Mesodermal cell (in vitro differentiated cells): Measurements from ENCODE around the gene MYBPC2.
"Not testable (repeated sequence)": the region's sequence is repeated elsewhere in the genome, so short reads cannot be mapped to it uniquely, and the experiment has no call there.

ENCODE experiments used
- H3K27ac ChIP-seq: 2 replicates; pipeline ENCODE4 v1.7.0; 2013; ENCODE audit warnings: mild to moderate bottlenecking, low read depth, low read length, moderate library complexity; ENCODE audit not compliant: severe bottlenecking
- H3K36me3 ChIP-seq: 2 replicates; pipeline ENCODE4 v1.7.1; 2013; ENCODE audit warnings: mild to moderate bottlenecking, low read length, moderate library complexity; ENCODE audit not compliant: control insufficient read depth, insufficient read depth
- H3K4me1 ChIP-seq: one replicate; pipeline ENCODE4 v1.7.1; 2013; ENCODE audit warnings: mild to moderate bottlenecking, low read length; ENCODE audit not compliant: insufficient read depth, control insufficient read depth, poor library complexity, severe bottlenecking
- H3K4me3 ChIP-seq: 2 replicates; pipeline ENCODE4 v1.7.0; 2013; ENCODE audit warnings: low read length, control low read depth, mild to moderate bottlenecking; ENCODE audit not compliant: insufficient read depth, poor library complexity, severe bottlenecking; ENCODE audit errors: extremely low read depth
- H3K9me3 ChIP-seq: 2 replicates; pipeline ENCODE4 v1.7.1; 2013; ENCODE audit warnings: mild to moderate bottlenecking, low read length, moderate library complexity; ENCODE audit not compliant: control insufficient read depth
- WGBS, 2 experiments: methylation state at CpG; one replicate each; pipeline ENCODE4 v1.1.5; 2013; ENCODE audit warnings: missing lambda C conversion rate in 2 of 2; ENCODE audit not compliant: insufficient coverage in 2 of 2; 5-methylcytosine and 5-hydroxymethylcytosine counted together

MYBPC2 gene

GRCh38 chr19:50461066-50461875 is 28.6 kb downstream of the MYBPC2 start:
- 33 to 38% methylated on average over 22 to 23 of the region's 28 CpGs for WGBS, 2 experiments
- H3K4me3 ChIP-seq: no peak overlapping the region
- no peaks in the 10 kb centered on the region for H3K9me3 ChIP-seq
- H3K27ac ChIP-seq: no peak overlapping the region
- no peaks in the 10 kb centered on the region for H3K4me1 ChIP-seq
- H3K36me3 ChIP-seq: no peaks in the 10 kb centered on the region

- Histone ChIP-seq H3K36me3 (no peaks in the 10 kb centered on the region), H3K4me1 (no peaks in the 10 kb centered on the region), H3K27ac (no peak overlapping the region), H3K9me3 (no peaks in the 10 kb centered on the region), H3K4me3 (no peak overlapping the region)
- WGBS, 2 experiments: 88% methylated on average over 6 to 7 of the region's 7 CpGs
These were observed 30.3 kb downstream of the MYBPC2 start for GRCh38 chr19:50462970-50463369.

- no peak overlapping the region for H3K4me3 ChIP-seq
- H3K36me3 ChIP-seq: no peaks in the 10 kb centered on the region
- no peaks in the 10 kb centered on the region for H3K9me3 ChIP-seq
- no peaks in the 10 kb centered on the region for H3K4me1 ChIP-seq
- 89 to 92% methylated on average over 18 to 19 of the region's 19 CpGs for WGBS, 2 experiments
- H3K27ac ChIP-seq: no peak overlapping the region
These were observed 31.7 kb downstream of the MYBPC2 start for GRCh38 chr19:50464348-50464747.

- Histone ChIP-seq H3K4me3 (no peak overlapping the region), H3K27ac (no peak overlapping the region), H3K4me1 (no peaks in the 10 kb centered on the region), H3K9me3 (no peaks in the 10 kb centered on the region), H3K36me3 (no peaks in the 10 kb centered on the region)
- WGBS, 2 experiments: 90 to 96% methylated on average over 12 to 13 of the region's 13 CpGs
These were observed 32.3 kb downstream of the MYBPC2 start for GRCh38 chr19:50465000-50465399.

GRCh38 chr19:50465986-50466705 is 33.5 kb downstream of the MYBPC2 start:
- H3K4me3 ChIP-seq: no peak overlapping the region
- H3K36me3 ChIP-seq: no peaks in the 10 kb centered on the region
- no peaks in the 10 kb centered on the region for H3K9me3 ChIP-seq
- no peak overlapping the region for H3K27ac ChIP-seq
- no peaks in the 10 kb centered on the region for H3K4me1 ChIP-seq
- WGBS, 2 experiments: 58 to 60% methylated on average over 23 to 26 of the region's 29 CpGs

GRCh38 chr19:50466706-50467039 is 34.0 kb downstream of the MYBPC2 start:
- H3K27ac ChIP-seq: no peak overlapping the region

GRCh38 chr19:50467566-50467965 is 34.9 kb downstream of the MYBPC2 start:
- Histone ChIP-seq H3K36me3 (no peaks in the 10 kb centered on the region), H3K4me1 (no peaks in the 10 kb centered on the region), H3K9me3 (no peaks in the 10 kb centered on the region), H3K27ac (no peak overlapping the region), H3K4me3 (no peak overlapping the region)
- 91 to 93% methylated on average over 14 to 18 of the region's 18 CpGs for WGBS, 2 experiments

More at GRCh38 chr19:50466706-50467039, 34.0 kb downstream of the MYBPC2 start:
- WGBS, 2 experiments: 89 to 97% methylated on average over 1 to 4 of the region's 11 CpGs
- H3K4me3 ChIP-seq: no peak overlapping the region
- H3K9me3 ChIP-seq: no peaks in the 10 kb centered on the region
- H3K4me1 ChIP-seq: no peaks in the 10 kb centered on the region
- H3K36me3 ChIP-seq: no peaks in the 10 kb centered on the region

- H3K36me3 ChIP-seq: no peaks in the 10 kb centered on the region
- 93 to 95% methylated on average over 4 to 6 of the region's 6 CpGs for WGBS, 2 experiments
- no peaks in the 10 kb centered on the region for H3K4me1 ChIP-seq
- no peaks in the 10 kb centered on the region for H3K9me3 ChIP-seq
- H3K4me3 ChIP-seq: no peak overlapping the region
- no peak overlapping the region for H3K27ac ChIP-seq
These were observed 36.1 kb downstream of the MYBPC2 start for GRCh38 chr19:50468818-50469217.

- WGBS, 2 experiments: 67 to 71% methylated on average over 1 to 3 of the region's 3 CpGs
- H3K27ac ChIP-seq, H3K36me3 ChIP-seq, H3K4me3 ChIP-seq, H3K4me1 ChIP-seq, H3K9me3 ChIP-seq: not testable (repeated sequence)
These were observed 40.6 kb downstream of the MYBPC2 start for GRCh38 chr19:50473336-50473735.

GRCh38 chr19:50475101-50475568 is 42.4 kb downstream of the MYBPC2 start:
- Histone ChIP-seq H3K9me3 (peaks cover 6% of the 10 kb centered on the region), H3K4me1 (no peaks in the 10 kb centered on the region), H3K36me3 (peaks cover 20% of the 10 kb centered on the region), H3K4me3 (no peak overlapping the region), H3K27ac (no peak overlapping the region)
- 85 to 87% methylated on average over 9 to 11 of the region's 12 CpGs for WGBS, 2 experiments

GRCh38 chr19:50475736-50476223 is 43.1 kb downstream of the MYBPC2 start:
- Histone ChIP-seq H3K4me1 (no peaks in the 10 kb centered on the region), H3K27ac (no peak overlapping the region), H3K36me3 (peaks cover 20% of the 10 kb centered on the region), H3K4me3 (peak overlapping the region; percentile 71), H3K9me3 (peaks cover 6% of the 10 kb centered on the region)
- 79 to 86% methylated on average over 28 to 29 of the region's 29 CpGs for WGBS, 2 experiments
